ENCODE measurements around the gene ERMP1.

Gene ERMP1

GRCh38 chr9:5767968-5768932 lies 64.7 kb downstream of the ERMP1 start:
- DNase-seq: no peak

GRCh38 chr9:5764130-5764868 lies 68.6 kb downstream of the ERMP1 start:
- no peak for DNase-seq

- no peak for DNase-seq
Observed at GRCh38 chr9:5762421-5762820, 70.5 kb downstream of the ERMP1 start.

GRCh38 chr9:5760338-5760737 lies 72.6 kb downstream of the ERMP1 start:
- DNase-seq: no peak

GRCh38 chr9:5756633-5757032 lies 76.3 kb downstream of the ERMP1 start:
- no peak for DNase-seq

- DNase-seq: no peak
Observed at GRCh38 chr9:5750569-5750968, 82.3 kb downstream of the ERMP1 start.

- no peak for DNase-seq
Observed at GRCh38 chr9:5749306-5749705, 83.6 kb downstream of the ERMP1 start.

- DNase-seq: no peak
Observed at GRCh38 chr9:5748438-5748837, 84.5 kb downstream of the ERMP1 start.

- no peak for DNase-seq
Observed at GRCh38 chr9:5743109-5743508, 89.8 kb downstream of the ERMP1 start.

GRCh38 chr9:5736563-5737346 lies 96.2 kb downstream of the ERMP1 start:
- DNase-seq: no peak

- DNase-seq: no peak
Observed at GRCh38 chr9:5735072-5735471, 97.8 kb downstream of the ERMP1 start.
